ENCODE measurements around the gene METTL13.

The METTL13 gene

DNA sequence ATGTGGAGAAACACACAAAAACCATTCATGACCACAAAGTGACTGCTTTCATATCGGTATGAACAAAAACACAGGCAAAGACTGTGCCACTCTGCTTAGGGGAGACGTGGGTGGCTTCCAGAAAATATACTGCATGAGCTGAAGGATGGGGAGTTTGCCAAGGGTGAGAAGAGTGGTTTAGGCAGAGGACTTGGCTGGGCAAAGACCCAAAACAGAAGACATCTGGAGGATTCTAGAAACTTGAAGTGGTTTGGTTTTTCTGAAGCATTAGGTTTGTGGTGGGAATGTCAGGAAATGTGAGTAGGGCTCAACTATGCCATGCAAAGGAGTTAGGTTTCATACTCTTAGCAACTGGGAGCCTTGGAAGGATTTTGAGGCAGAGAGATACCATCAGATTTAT lies 33.2 kb downstream of the METTL13 start:
- Histone ChIP-seq H3K79me2 (ENCODE audit: insufficient read depth, low read length) (no peaks in the 10 kb centered on the region), H3K9ac (ENCODE audit: low read length) (no peak overlapping the region), H3K4me2 (ENCODE audit: low read length) (no peak overlapping the region), H3K27ac (ENCODE audit: low read depth, low read length, poor library complexity, severe bottlenecking) (no peak overlapping the region), H3K9me3 (ENCODE audit: low read length) (no peaks in the 10 kb centered on the region), H2AFZ (ENCODE audit: low read length) (no peak overlapping the region), H3K4me3 (ENCODE audit: low read depth, low read length, poor library complexity, severe bottlenecking) (no peak overlapping the region), H3K36me3 (ENCODE audit: insufficient read depth, low read length) (no peaks in the 10 kb centered on the region), H3K27me3 (ENCODE audit: insufficient read depth, low read length) (no peaks in the 10 kb centered on the region), H3K4me1 (ENCODE audit: insufficient read depth, low read length, severe bottlenecking) (no peaks in the 10 kb centered on the region), H3K9me2 (ENCODE audit: low read depth, low read length) (no peaks in the 10 kb centered on the region), H3F3A (ENCODE audit: insufficient read depth, low read length) (no peaks in the 10 kb centered on the region), H4K20me1 (ENCODE audit: insufficient read depth, low read length) (no peaks in the 10 kb centered on the region)
- TF ChIP-seq CTCF (IDR thresholded peaks at IDR 0.05; ENCODE audit: low read length) (no peak), EZH2 (IDR thresholded peaks at IDR 0.05; ENCODE audit: borderline replicate concordance, low read length) (no peak)

DNA sequence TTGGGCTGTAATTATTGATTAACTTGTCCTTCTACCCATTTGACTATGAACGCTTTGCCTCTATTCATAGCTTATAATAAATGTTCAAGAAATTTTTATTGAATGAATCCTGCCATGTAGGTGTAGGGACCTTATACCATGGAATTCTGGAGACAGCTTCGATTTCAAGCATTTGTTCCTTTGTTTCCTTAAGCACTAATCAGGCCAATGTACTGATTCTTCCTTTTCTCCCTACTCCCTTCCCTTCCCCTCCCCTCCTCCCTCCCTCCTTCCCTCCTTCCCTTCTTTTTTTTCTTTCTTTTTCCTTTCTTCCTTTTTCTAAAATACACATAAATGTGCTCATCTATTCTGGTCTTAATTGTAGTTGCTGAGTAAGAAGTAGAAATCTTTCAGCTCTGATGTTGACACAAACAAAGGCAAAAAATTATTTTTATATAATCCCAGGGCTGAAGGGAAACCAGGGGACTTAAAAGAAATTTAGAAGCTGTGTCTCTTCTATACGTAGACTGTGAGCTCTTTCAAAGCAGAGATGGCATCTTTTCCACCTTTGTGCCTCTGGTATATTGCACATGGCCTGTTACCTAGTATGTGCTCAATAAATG lies 34.9 kb downstream of the METTL13 start:
- Histone ChIP-seq H3K27me3 (ENCODE audit: insufficient read depth, low read length) (no peaks in the 10 kb centered on the region), H3K4me3 (ENCODE audit: low read depth, low read length, poor library complexity, severe bottlenecking) (no peak overlapping the region), H3K79me2 (ENCODE audit: insufficient read depth, low read length) (no peaks in the 10 kb centered on the region), H3K36me3 (ENCODE audit: insufficient read depth, low read length) (no peaks in the 10 kb centered on the region), H3F3A (ENCODE audit: insufficient read depth, low read length) (no peaks in the 10 kb centered on the region), H4K20me1 (ENCODE audit: insufficient read depth, low read length) (no peaks in the 10 kb centered on the region), H3K9ac (ENCODE audit: low read length) (no peak overlapping the region), H2AFZ (ENCODE audit: low read length) (no peak overlapping the region), H3K4me1 (ENCODE audit: insufficient read depth, low read length, severe bottlenecking) (no peaks in the 10 kb centered on the region), H3K27ac (ENCODE audit: low read depth, low read length, poor library complexity, severe bottlenecking) (no peak overlapping the region), H3K4me2 (ENCODE audit: low read length) (no peak overlapping the region), H3K9me2 (ENCODE audit: low read depth, low read length) (no peaks in the 10 kb centered on the region), H3K9me3 (ENCODE audit: low read length) (no peaks in the 10 kb centered on the region)
- TF ChIP-seq CTCF (IDR thresholded peaks at IDR 0.05; ENCODE audit: low read length) (no peak), EZH2 (IDR thresholded peaks at IDR 0.05; ENCODE audit: borderline replicate concordance, low read length) (no peak)

DNA sequence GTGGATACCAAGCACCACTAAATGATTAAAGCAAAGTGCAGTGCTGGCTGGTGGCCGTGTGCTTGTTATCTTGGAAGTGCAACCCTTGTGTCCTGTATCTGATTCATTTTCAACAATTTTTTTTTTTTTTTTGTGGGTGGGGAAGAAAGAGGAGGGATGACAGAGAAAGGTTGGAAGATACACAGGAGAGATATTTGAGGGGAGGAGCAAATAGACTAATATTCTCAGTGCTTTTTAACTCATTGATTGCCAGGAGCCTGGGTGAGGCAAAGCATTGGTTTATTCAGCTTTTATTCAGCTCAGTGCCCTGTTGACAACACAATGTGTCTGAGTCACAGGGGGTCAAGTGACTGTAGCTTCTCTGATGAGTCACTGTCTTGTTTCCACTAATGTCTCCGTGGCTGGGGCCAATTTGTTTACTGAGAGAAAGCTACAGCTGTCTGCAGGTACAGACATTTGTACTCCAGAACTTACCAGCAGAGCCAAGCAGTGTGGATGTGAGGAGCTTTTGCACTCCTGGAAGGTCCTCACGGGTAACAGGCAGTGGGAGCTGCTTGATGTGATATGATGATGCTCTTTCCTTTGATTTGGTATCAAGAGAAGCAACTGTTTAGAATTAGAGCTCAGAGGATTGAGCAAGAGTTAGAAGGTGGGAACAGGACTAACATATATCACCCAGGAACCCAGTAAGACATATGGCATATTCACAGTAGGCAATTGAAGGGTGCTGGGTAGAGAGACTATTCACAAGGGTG lies 36.2 kb downstream of the METTL13 start:
- H3K4me1 ChIP-seq (ENCODE audit: insufficient read depth, low read length, severe bottlenecking), result no peaks in the 10 kb centered on the region
- H3F3A ChIP-seq (ENCODE audit: insufficient read depth, low read length), result no peaks in the 10 kb centered on the region
- H3K9me2 ChIP-seq (ENCODE audit: low read depth, low read length), result no peaks in the 10 kb centered on the region
- no peak overlapping the region for H2AFZ ChIP-seq (ENCODE audit: low read length)
- no peak overlapping the region for H3K4me2 ChIP-seq (ENCODE audit: low read length)
- no peak overlapping the region for H3K27ac ChIP-seq (ENCODE audit: low read depth, low read length, poor library complexity, severe bottlenecking)
- H4K20me1 ChIP-seq (ENCODE audit: insufficient read depth, low read length), result no peaks in the 10 kb centered on the region
- TF ChIP-seq EZH2 (IDR thresholded peaks at IDR 0.05; ENCODE audit: borderline replicate concordance, low read length) (no peak), CTCF (IDR thresholded peaks at IDR 0.05; ENCODE audit: low read length) (no peak)
- H3K4me3 ChIP-seq (ENCODE audit: low read depth, low read length, poor library complexity, severe bottlenecking), result no peak overlapping the region
- H3K9ac ChIP-seq (ENCODE audit: low read length), result no peak overlapping the region
- H3K79me2 ChIP-seq (ENCODE audit: insufficient read depth, low read length), result no peaks in the 10 kb centered on the region
- H3K27me3 ChIP-seq (ENCODE audit: insufficient read depth, low read length), result no peaks in the 10 kb centered on the region
- H3K36me3 ChIP-seq (ENCODE audit: insufficient read depth, low read length), result no peaks in the 10 kb centered on the region
- H3K9me3 ChIP-seq (ENCODE audit: low read length), result no peaks in the 10 kb centered on the region

All from OCI-LY1 (cell line).